ENCODE data around the gene DMD.

DNA sequence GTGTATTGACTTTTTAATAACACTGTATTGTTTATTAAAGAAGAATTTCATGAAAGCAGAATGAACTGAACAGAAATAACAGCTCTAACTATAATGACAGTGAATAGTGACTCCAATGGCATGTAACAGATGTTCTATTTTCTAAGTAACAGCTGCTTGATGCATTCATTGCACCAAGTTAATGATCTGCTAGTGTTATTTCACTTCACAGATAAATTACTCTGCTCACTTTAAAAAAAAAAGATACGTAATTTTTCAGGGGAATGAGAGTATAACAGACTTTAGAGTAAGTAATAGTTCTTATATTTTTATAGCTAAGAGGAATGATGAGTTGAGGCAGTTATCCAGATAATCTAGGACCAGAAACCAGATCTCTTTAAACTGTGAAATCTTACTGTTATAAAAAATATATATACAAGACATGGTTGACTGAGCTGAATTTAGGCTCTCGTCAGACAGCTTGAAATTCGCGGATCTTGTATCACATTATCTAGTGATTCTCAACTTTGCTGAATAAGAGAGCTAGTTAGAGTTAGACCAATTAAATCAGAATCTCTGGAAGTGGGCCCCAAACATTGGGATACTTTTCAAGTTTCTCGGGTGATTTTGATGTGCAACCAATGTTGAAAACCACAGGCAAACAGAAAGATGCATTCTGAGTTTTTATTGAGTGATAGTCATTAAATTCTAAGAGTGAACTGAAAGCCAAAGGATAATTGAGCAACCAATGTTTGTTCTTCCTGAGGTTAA, 840.7 kb downstream of the DMD start:
- TF ChIP-seq, protein P1, sequence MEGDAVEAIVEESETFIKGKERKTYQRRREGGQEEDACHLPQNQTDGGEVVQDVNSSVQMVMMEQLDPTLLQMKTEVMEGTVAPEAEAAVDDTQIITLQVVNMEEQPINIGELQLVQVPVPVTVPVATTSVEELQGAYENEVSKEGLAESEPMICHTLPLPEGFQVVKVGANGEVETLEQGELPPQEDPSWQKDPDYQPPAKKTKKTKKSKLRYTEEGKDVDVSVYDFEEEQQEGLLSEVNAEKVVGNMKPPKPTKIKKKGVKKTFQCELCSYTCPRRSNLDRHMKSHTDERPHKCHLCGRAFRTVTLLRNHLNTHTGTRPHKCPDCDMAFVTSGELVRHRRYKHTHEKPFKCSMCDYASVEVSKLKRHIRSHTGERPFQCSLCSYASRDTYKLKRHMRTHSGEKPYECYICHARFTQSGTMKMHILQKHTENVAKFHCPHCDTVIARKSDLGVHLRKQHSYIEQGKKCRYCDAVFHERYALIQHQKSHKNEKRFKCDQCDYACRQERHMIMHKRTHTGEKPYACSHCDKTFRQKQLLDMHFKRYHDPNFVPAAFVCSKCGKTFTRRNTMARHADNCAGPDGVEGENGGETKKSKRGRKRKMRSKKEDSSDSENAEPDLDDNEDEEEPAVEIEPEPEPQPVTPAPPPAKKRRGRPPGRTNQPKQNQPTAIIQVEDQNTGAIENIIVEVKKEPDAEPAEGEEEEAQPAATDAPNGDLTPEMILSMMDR (conservative IDR thresholded peaks at IDR 0.05 in 1 of 2, IDR thresholded peaks at IDR 0.05 in 1 of 2; ENCODE audit: low read depth in 1 of 2, low read length in 2 of 2) = no peak
- no peak for TF ChIP-seq EZH2 (IDR thresholded peaks at IDR 0.05; ENCODE audit: low read length, missing control alignments)
